ENCODE data around the gene TMEM123.

GRCh38 chr11:102437727-102438126 lies 14.8 kb downstream of the TMEM123 start:
- TF ChIP-seq POLR2A (IDR thresholded peaks at IDR 0.05; ENCODE audit: low read length) (no peak), GATA1 (IDR thresholded peaks at IDR 0.05; ENCODE audit: low read depth, low read length) (no peak)
